HepG2 (cell line): ENCODE results near the gene LRRC19. TPM values are rescaled to one million over a fixed set of nuclear protein-coding genes. Genes with fewer than 3 reads are reported as not detected.

Experiments
- ASH2L ChIP-seq: fragments of 300-600, 200-600 bp; sonication (generic); IDR thresholded peaks from 2 replicates; pipeline ENCODE4 v1.7.0; 2017; ENCODE audit warnings: low read depth, mild to moderate bottlenecking, moderate library complexity, mixed read lengths, low read length; ENCODE audit not compliant: insufficient read length
- ATRX ChIP-seq: sonication (generic); formaldehyde crosslinking; IDR thresholded peaks from 2 replicates; pipeline ENCODE4 v1.4.0; 2020; ENCODE audit warnings: missing genetic modification reagents, borderline replicate concordance
- ETS1 ChIP-seq: sonication (generic); formaldehyde crosslinking; IDR thresholded peaks from 2 replicates; pipeline ENCODE4 v1.4.0; 2020; ENCODE audit warnings: missing genetic modification reagents
- HMG20A ChIP-seq: IDR thresholded peaks from 2 replicates; pipeline ENCODE4 v1.6.1; 2016; ENCODE audit warnings: borderline replicate concordance
- HNRNPL ChIP-seq: fragments of 200-400 bp; formaldehyde crosslinking; IDR thresholded peaks from 2 replicates; pipeline ENCODE4 v1.6.1; 2017; ENCODE audit warnings: mild to moderate bottlenecking, low read depth, low read length
- MED13 ChIP-seq: sonication (generic); formaldehyde crosslinking; IDR thresholded peaks from 2 replicates; pipeline ENCODE4 v1.5.0; 2020; ENCODE audit warnings: missing genetic modification reagents
- MLLT10 ChIP-seq: sonication (generic); formaldehyde crosslinking; IDR thresholded peaks from 2 replicates; pipeline ENCODE4 v1.4.0; 2020; ENCODE audit warnings: missing genetic modification reagents
- MTF1 ChIP-seq: sonication (generic); formaldehyde crosslinking; IDR thresholded peaks from 2 replicates; pipeline ENCODE4 v1.5.0; 2020; ENCODE audit warnings: missing genetic modification reagents
- NFYB ChIP-seq: sonication (generic); formaldehyde crosslinking; IDR thresholded peaks from 2 replicates; pipeline ENCODE4 v1.4.0; 2020; ENCODE audit warnings: missing genetic modification reagents
- NKX3-1 ChIP-seq: sonication (generic); formaldehyde crosslinking; IDR thresholded peaks from 2 replicates; pipeline ENCODE4 v1.5.0; 2020; ENCODE audit warnings: missing genetic modification reagents
- REXO4 ChIP-seq: sonication (generic); formaldehyde crosslinking; IDR thresholded peaks from 2 replicates; pipeline ENCODE4 v1.8.0; 2022; ENCODE audit warnings: missing genetic modification reagents, mild to moderate bottlenecking, borderline replicate concordance
- SMC3 ChIP-seq: IDR thresholded peaks from 2 replicates; pipeline ENCODE4 v1.6.1; 2011; ENCODE audit warnings: low read length, improper control_type of control experiment
- SNAI1 ChIP-seq: sonication (generic); formaldehyde crosslinking; IDR thresholded peaks from 2 replicates; pipeline ENCODE4 v1.5.0; 2020; ENCODE audit warnings: mild to moderate bottlenecking, missing genetic modification reagents, borderline replicate concordance
- SP4 ChIP-seq: sonication (generic); formaldehyde crosslinking; IDR thresholded peaks from 2 replicates; pipeline ENCODE4 v1.8.1; 2023; ENCODE audit warnings: mild to moderate bottlenecking, missing genetic modification reagents
- TAF1 ChIP-seq: sonication (generic); formaldehyde crosslinking; IDR thresholded peaks from 2 replicates; pipeline ENCODE4 v1.4.0; 2020; ENCODE audit warnings: missing genetic modification reagents
- THAP8 ChIP-seq: sonication (generic); formaldehyde crosslinking; IDR thresholded peaks from 2 replicates; pipeline ENCODE4 v1.5.1; 2020; ENCODE audit warnings: missing genetic modification reagents, mild to moderate bottlenecking, borderline replicate concordance
- ZFP37 ChIP-seq: sonication (generic); formaldehyde crosslinking; IDR thresholded peaks from 2 replicates; pipeline ENCODE4 v1.4.0; 2020; ENCODE audit warnings: missing genetic modification reagents, borderline replicate concordance
- ZMYM3 ChIP-seq: sonication (generic); formaldehyde crosslinking; IDR thresholded peaks from 2 replicates; pipeline ENCODE4 v1.5.1; 2020; ENCODE audit warnings: mild to moderate bottlenecking, missing genetic modification reagents
- ZNF160 ChIP-seq: sonication (generic); formaldehyde crosslinking; IDR thresholded peaks from 2 replicates; pipeline ENCODE4 v1.8.0; 2022; ENCODE audit warnings: mild to moderate bottlenecking, inconsistent platforms, missing genetic modification reagents
- ZNF292 ChIP-seq: sonication (generic); formaldehyde crosslinking; IDR thresholded peaks from 2 replicates; pipeline ENCODE4 v1.8.1; 2022; ENCODE audit warnings: mild to moderate bottlenecking, low read depth, missing genetic modification reagents, borderline replicate concordance
- ZNF430 ChIP-seq: sonication (generic); formaldehyde crosslinking; IDR thresholded peaks from 2 replicates; pipeline ENCODE4 v1.9.0; 2021; ENCODE audit warnings: mild to moderate bottlenecking, missing genetic modification reagents
- ZNF569 ChIP-seq: sonication (generic); formaldehyde crosslinking; IDR thresholded peaks from 2 replicates; pipeline ENCODE4 v1.5.0; 2020; ENCODE audit warnings: mild to moderate bottlenecking, missing genetic modification reagents, moderate library complexity, borderline replicate concordance
- polyA plus RNA-seq, 8 experiments: library from polyadenylated mRNA; depleted of rRNA in 3 of 8; stranded (reverse) in 7 of 8; unstranded in 1 of 8; fragments of >200 nt; fragmentation: Illumina TruSeq in 4 of 8; extraction: Trizol in 4 of 8; gene quantifications; 2 replicates each; pipeline versions ENCODE4 v1.2.1 to v1.2.3, GENCODE V29; 2011 to 2016; ENCODE audit warnings: low read depth in 4 of 8, missing spikeins in 1 of 8, mixed read lengths in 1 of 8; ENCODE audit not compliant: insufficient read depth in 1 of 8
- total RNA-seq, 5 experiments: library from RNA; depleted of rRNA; stranded (reverse); fragments of >200 nt; fragmentation: Illumina TruSeq; extraction: Trizol; gene quantifications; 2 replicates each; pipeline ENCODE4 v1.2.3, GENCODE V29; 2016; ENCODE audit warnings: low read depth in 1 of 5
- TF ChIP-seq, protein P1 (sequence below): sonication (generic); formaldehyde crosslinking; IDR thresholded peaks from 2 replicates; pipeline ENCODE4 v1.5.0; 2020; ENCODE audit warnings: missing genetic modification reagents
- TF ChIP-seq, protein P2 (sequence below): sonication (generic); formaldehyde crosslinking; IDR thresholded peaks from 2 replicates; pipeline ENCODE4 v1.4.0; 2020; ENCODE audit warnings: missing genetic modification reagents
- TF ChIP-seq, protein P3 (sequence below): sonication (generic); formaldehyde crosslinking; IDR thresholded peaks from 2 replicates; pipeline ENCODE4 v1.5.0; 2020; ENCODE audit warnings: missing genetic modification reagents, mild to moderate bottlenecking, borderline replicate concordance

LRRC19 gene
- total and polyA plus RNA-seq, 2 of the 13 experiments (the other 11 are each of a cell fraction or from before 2014, with no cell fraction given), result not detected

GRCh38 chr9:26955921-26956859 lies 49.3 kb downstream of the LRRC19 start, which contains the start of gene IFT74 (continued):
- no peak; the same call in 1 of the 2 replicates for TF ChIP-seq THAP8
- no peak; the same call in 1 of the 2 replicates for TF ChIP-seq ZMYM3 (CRISPR knock-in tag)
- TF ChIP-seq, protein P1, sequence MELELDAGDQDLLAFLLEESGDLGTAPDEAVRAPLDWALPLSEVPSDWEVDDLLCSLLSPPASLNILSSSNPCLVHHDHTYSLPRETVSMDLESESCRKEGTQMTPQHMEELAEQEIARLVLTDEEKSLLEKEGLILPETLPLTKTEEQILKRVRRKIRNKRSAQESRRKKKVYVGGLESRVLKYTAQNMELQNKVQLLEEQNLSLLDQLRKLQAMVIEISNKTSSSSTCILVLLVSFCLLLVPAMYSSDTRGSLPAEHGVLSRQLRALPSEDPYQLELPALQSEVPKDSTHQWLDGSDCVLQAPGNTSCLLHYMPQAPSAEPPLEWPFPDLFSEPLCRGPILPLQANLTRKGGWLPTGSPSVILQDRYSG (CRISPR knock-in tag), result 0 out of 2 replicates have a peak, but pooled peaks have one; percentile 21
- TF ChIP-seq HMG20A (CRISPR knock-in tag), result no peak
- TF ChIP-seq, protein P2, sequence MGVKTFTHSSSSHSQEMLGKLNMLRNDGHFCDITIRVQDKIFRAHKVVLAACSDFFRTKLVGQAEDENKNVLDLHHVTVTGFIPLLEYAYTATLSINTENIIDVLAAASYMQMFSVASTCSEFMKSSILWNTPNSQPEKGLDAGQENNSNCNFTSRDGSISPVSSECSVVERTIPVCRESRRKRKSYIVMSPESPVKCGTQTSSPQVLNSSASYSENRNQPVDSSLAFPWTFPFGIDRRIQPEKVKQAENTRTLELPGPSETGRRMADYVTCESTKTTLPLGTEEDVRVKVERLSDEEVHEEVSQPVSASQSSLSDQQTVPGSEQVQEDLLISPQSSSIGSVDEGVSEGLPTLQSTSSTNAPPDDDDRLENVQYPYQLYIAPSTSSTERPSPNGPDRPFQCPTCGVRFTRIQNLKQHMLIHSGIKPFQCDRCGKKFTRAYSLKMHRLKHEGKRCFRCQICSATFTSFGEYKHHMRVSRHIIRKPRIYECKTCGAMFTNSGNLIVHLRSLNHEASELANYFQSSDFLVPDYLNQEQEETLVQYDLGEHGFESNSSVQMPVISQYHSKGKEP (CRISPR knock-in tag), result no peak
- 0 out of 2 replicates have a peak, but pooled peaks have one; percentile 49 for TF ChIP-seq ZFP37 (CRISPR knock-in tag)
- TF ChIP-seq, protein P3, sequence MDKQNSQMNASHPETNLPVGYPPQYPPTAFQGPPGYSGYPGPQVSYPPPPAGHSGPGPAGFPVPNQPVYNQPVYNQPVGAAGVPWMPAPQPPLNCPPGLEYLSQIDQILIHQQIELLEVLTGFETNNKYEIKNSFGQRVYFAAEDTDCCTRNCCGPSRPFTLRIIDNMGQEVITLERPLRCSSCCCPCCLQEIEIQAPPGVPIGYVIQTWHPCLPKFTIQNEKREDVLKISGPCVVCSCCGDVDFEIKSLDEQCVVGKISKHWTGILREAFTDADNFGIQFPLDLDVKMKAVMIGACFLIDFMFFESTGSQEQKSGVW (CRISPR knock-in tag), result no peak
- peak; percentile 87 for TF ChIP-seq NFYB (CRISPR knock-in tag)
- TF ChIP-seq MED13 (CRISPR knock-in tag), result no peak
- no peak for TF ChIP-seq SP4 (CRISPR knock-in tag)
- TF ChIP-seq ETS1 (CRISPR knock-in tag), result no peak
- TF ChIP-seq TAF1 (CRISPR knock-in tag), result peak; percentile 76
- TF ChIP-seq MLLT10 (CRISPR knock-in tag), result no peak
- TF ChIP-seq MTF1 (CRISPR knock-in tag), result no peak
- TF ChIP-seq ZNF430, result no peak
- TF ChIP-seq REXO4 (CRISPR knock-in tag), result no peak
- no peak for TF ChIP-seq ATRX (CRISPR knock-in tag)
- TF ChIP-seq ASH2L, result peak; percentile 96
- TF ChIP-seq SNAI1 (CRISPR knock-in tag), result no peak
- TF ChIP-seq ZNF160 (CRISPR knock-in tag), result no peak
- no peak; the same call in 1 of the 2 replicates for TF ChIP-seq NKX3-1 (CRISPR knock-in tag)
- TF ChIP-seq SMC3, result no peak
- TF ChIP-seq ZNF569 (CRISPR knock-in tag), result no peak
- no peak for TF ChIP-seq ZNF292 (CRISPR knock-in tag)
- 0 out of 2 replicates have a peak, but pooled peaks have one; percentile 20 for TF ChIP-seq HNRNPL
